ENCODE data around the gene RFX2.

DNA sequence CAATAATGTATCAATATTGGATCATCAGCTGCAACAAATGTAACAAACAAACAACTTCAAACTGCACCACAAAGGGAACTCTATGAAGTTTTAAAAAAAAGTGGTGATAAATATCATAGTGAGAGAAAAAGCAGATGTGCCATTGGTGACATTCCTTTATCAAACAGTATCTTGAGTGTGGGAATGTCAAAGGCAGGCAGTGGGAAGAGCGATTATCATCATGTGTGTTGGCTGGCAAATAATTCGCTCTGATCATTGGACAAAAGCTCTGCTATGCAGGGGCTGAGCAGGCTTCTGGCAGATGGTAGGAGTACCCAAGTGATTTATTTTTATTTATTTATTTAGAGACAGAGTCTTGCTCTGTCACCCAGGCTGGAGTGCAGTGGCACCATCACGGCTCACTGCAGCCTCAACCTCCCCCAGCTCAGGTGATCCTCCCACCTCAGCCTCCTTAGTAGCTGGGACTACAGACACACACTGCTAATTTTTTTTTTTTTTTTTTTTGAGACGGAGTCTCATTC is 76.5 kb downstream of the RFX2 start:
- TF ChIP-seq GATA2 (IDR thresholded peaks at IDR 0.05; ENCODE audit: low read depth, low read length) (peak; percentile 56), GATA3 (IDR thresholded peaks at IDR 0.05; ENCODE audit: low read depth, low read length) (no peak)
